Panc1 (cell line): Measurements from ENCODE around the gene COQ9. TPM values are rescaled to one million over a fixed set of nuclear protein-coding genes. Genes with fewer than 3 reads are reported as not detected.
"Not testable (repeated sequence)": the region's sequence is repeated elsewhere in the genome, so short reads cannot be mapped to it uniquely, and the experiment has no call there.

Experiments used
- ATAC-seq: fragments of 200-7000 bp; cut with Tn5 transposase; 2 replicates; pipeline ENCODE4 v1.9.1; 2020; ENCODE audit warnings: mild to moderate bottlenecking, moderate library complexity
- BruUV-seq: library from RNA; stranded (reverse); fragments of 400-500 nt; replicated peaks from 2 replicates; lab custom pipeline; 2021; lab: Mats Ljungman, UMichigan
- CTCF ChIA-PET: fragments of 300-600 bp; sonication (Branson Sonifier 250); formaldehyde crosslinking; loops from one replicate; lab custom pipeline; 2022; ENCODE audit warnings: antibody characterized with exemption; lab: Charles Lee
- POLR2A ChIA-PET: fragments of 300-600 bp; sonication (Branson Sonifier 250); formaldehyde crosslinking; loops from one replicate; lab custom pipeline; 2022; ENCODE audit warnings: antibody characterized with exemption; lab: Charles Lee
- DNase-seq: peaks from one replicate; pipeline ENCODE4 v3.0.0-alpha.2; 2010; ENCODE audit warnings: low read depth, low spot score
- H3K27ac ChIP-seq: 2 replicates; pipeline ENCODE4 v1.5.1; 2011; ENCODE audit warnings: mild to moderate bottlenecking, low read length, inconsistent platforms
- H3K27me3 ChIP-seq: fragments of 200-500 bp; sonication (Bioruptor generic); 2 replicates; pipeline ENCODE4 v1.6.0; 2014; ENCODE audit warnings: low read length, inconsistent platforms; ENCODE audit not compliant: control insufficient read depth, insufficient read depth
- H3K36me3 ChIP-seq: fragments of 200-500 bp; sonication (Bioruptor generic); 2 replicates; pipeline ENCODE4 v1.5.1; 2014; ENCODE audit warnings: inconsistent platforms, mild to moderate bottlenecking, low read length, moderate library complexity; ENCODE audit not compliant: control insufficient read depth, insufficient read depth
- H3K4me1 ChIP-seq: 2 replicates; pipeline ENCODE4 v1.5.1; 2011; ENCODE audit warnings: inconsistent platforms, mild to moderate bottlenecking, low read length, moderate library complexity; ENCODE audit not compliant: control insufficient read depth, insufficient read depth
- H3K4me3 ChIP-seq, 2 experiments: 2 replicates each; pipeline ENCODE4 v1.5.1; 2011 to 2012; ENCODE audit warnings: low read depth in 2 of 2, low read length in 2 of 2, mild to moderate bottlenecking in 2 of 2, inconsistent platforms in 1 of 2, moderate library complexity in 1 of 2
- H3K9me3 ChIP-seq: fragments of 200-500 bp; sonication (Bioruptor generic); 2 replicates; pipeline ENCODE4 v1.5.1; 2014; ENCODE audit warnings: low read depth, mild to moderate bottlenecking, inconsistent platforms, low read length, moderate library complexity; ENCODE audit not compliant: control insufficient read depth, insufficient read depth
- CTCF ChIP-seq: fragments of 450-650 bp; IDR thresholded peaks from 2 replicates; pipeline ENCODE4 v1.5.1; 2017; ENCODE audit warnings: mild to moderate bottlenecking
- POLR2AphosphoS5 ChIP-seq: IDR thresholded peaks from 2 replicates; pipeline ENCODE4 v1.6.1; 2012; ENCODE audit warnings: mild to moderate bottlenecking, low read depth, low read length, moderate library complexity
- REST ChIP-seq, 2 experiments: IDR thresholded peaks; 2 replicates each; pipeline ENCODE4 v1.6.1; 2011 to 2012; ENCODE audit warnings: low read depth in 2 of 2, control low read depth in 1 of 2, low read length in 1 of 2, mild to moderate bottlenecking in 1 of 2, moderate library complexity in 1 of 2; ENCODE audit not compliant: insufficient read depth in 1 of 2
- SIN3A ChIP-seq: IDR thresholded peaks from 2 replicates; pipeline ENCODE4 v1.6.1; 2012; ENCODE audit warnings: low read depth, mild to moderate bottlenecking, low read length, moderate library complexity, borderline replicate concordance; ENCODE audit not compliant: insufficient read depth
- TCF7L2 ChIP-seq: IDR thresholded peaks from 2 replicates; pipeline ENCODE4 v1.6.1; 2011; ENCODE audit warnings: mild to moderate bottlenecking, low read depth, low read length, inconsistent platforms
- in situ Hi-C: cut with HindIII; loops from 2 replicates; pipeline ENCODE4 v1.10.0; 2016; ENCODE audit warnings: low sequenced_read_pairs, low pct_unique_long_range_greater_than_20kb
- intact Hi-C: fragments of 100-400 bp; cut with micrococcal nuclease; formaldehyde crosslinking; loops from one replicate; pipeline ENCODE4 v1.10.0; 2022; ENCODE audit not compliant: unreplicated experiment
- total RNA-seq: library from RNA; stranded (reverse); gene quantifications from one replicate; pipeline ENCODE4 v1.2.1, GENCODE V29; 2021; ENCODE audit not compliant: unreplicated experiment

COQ9 gene
- total RNA-seq, 1 experiment from 2014 or later = 48.5 TPM

GRCh38 chr16:57497121-57497520, 49.8 kb downstream of the COQ9 start:
- TF ChIP-seq TCF7L2 (no peak), POLR2AphosphoS5 (no peak), SIN3A (no peak), CTCF (no peak), REST (IDR thresholded peaks at IDR 0.05; ENCODE audit: insufficient read depth in 1 of 2, low read depth in 2 of 2, low read length in 1 of 2) (no peak)
- ChIA-PET POLR2A (interaction anchor here (0.7 kb wide), 1 partner anchor 11 kb away, joined by 9 read pairs; the partner anchor contains the start of gene DOK4), CTCF (no interaction called here)
- DNase-seq (no peak), ATAC-seq (no peak)
- H3K4me3 ChIP-seq = no peak overlapping the region
- no peak overlapping the region for H3K27ac ChIP-seq
- no peaks in the 10 kb centered on the region for H3K36me3 ChIP-seq
- BruUV-seq = no TSS peak
- intact Hi-C loops = no loop called here
- no peaks in the 10 kb centered on the region for H3K27me3 ChIP-seq
- no peaks in the 10 kb centered on the region for H3K9me3 ChIP-seq
- in situ Hi-C loops = no loop called here
- no peaks in the 10 kb centered on the region for H3K4me1 ChIP-seq

- intact Hi-C loops (no loop called here), in situ Hi-C loops (no loop called here)
- BruUV-seq = no TSS peak
- Histone ChIP-seq H3K4me1 (no peaks in the 10 kb centered on the region), H3K9me3 (no peaks in the 10 kb centered on the region), H3K4me3 (no peak overlapping the region), H3K27me3 (no peaks in the 10 kb centered on the region), H3K27ac (no peak overlapping the region), H3K36me3 (no peaks in the 10 kb centered on the region)
- TF ChIP-seq POLR2AphosphoS5 (no peak), SIN3A (no peak), TCF7L2 (no peak), CTCF (no peak), REST (IDR thresholded peaks at IDR 0.05; ENCODE audit: insufficient read depth in 1 of 2, low read depth in 2 of 2, low read length in 1 of 2) (no peak)
- ATAC-seq = no peak
- no peak for DNase-seq
- ChIA-PET POLR2A (interaction anchor here (0.7 kb wide), 1 partner anchor 12 kb away, joined by 9 read pairs; the partner anchor contains the start of gene DOK4), CTCF (no interaction called here)
Measured at GRCh38 chr16:57498031-57498430, 50.8 kb downstream of the COQ9 start.

- in situ Hi-C loops, H3K27ac ChIP-seq, intact Hi-C loops, H3K4me1 ChIP-seq, ATAC-seq, H3K27me3 ChIP-seq, POLR2A ChIA-PET, DNase-seq, H3K4me3 ChIP-seq, BruUV-seq, H3K36me3 ChIP-seq, H3K9me3 ChIP-seq: not testable (repeated sequence)
- CTCF ChIA-PET = interaction anchor here (0.6 kb wide), 1 partner anchor 43 kb away, joined by 11 read pairs; no protein-coding TSS in a partner anchor
Measured at GRCh38 chr16:57499941-57500340, 52.7 kb downstream of the COQ9 start.
